NCI-H128 (cell line): ENCODE data around the gene CSPG4.
"Not testable (repeated sequence)": the region's sequence is repeated elsewhere in the genome, so short reads cannot be mapped to it uniquely, and the experiment has no call there.

Experiments used
- DNase-seq: peaks from one replicate; lab custom pipeline; 2025; ENCODE audit not compliant: unreplicated experiment; lab: John Stamatoyannopoulos, UW

Gene CSPG4

DNA sequence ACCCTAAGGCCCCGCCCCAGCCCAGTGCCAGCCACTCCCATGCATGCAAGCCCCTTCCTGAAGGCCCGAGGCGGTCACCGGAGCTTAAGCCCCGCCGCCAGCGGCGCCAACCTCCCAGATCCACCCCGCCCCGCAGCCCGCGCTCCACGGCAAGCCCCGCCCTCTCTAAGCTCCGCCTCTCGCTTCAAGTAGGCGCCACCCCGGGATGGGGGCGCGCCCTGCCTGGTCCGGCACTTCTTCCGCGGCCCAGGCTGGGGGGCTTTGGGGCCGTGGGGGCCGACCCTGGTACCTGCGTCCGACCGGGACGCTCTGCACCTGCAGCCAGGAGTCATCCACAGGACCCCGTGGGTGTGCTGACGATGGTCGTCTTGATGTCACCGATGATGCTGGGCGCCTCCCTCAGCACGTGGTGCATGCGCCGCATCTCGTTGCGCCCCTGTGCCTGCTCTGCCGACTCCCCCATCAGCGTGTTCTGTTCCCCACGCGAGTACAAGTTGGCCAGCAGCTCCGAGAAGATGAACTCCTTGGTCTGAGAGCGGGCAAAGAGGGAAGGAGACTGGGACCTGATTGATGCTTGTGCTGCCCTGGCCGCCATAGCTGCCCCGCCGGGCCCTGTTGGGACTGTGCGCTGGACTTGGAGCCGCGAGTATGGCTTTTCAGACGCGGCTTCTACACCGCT, 26.1 kb upstream of the CSPG4 start:
- peak; percentile 69 for DNase-seq

- no peak for DNase-seq
Observed at GRCh38 chr15:75738014-75738646, 25.5 kb upstream of the CSPG4 start.

GRCh38 chr15:75737116-75738013, 24.7 kb upstream of the CSPG4 start:
- not testable (repeated sequence) for DNase-seq

DNA sequence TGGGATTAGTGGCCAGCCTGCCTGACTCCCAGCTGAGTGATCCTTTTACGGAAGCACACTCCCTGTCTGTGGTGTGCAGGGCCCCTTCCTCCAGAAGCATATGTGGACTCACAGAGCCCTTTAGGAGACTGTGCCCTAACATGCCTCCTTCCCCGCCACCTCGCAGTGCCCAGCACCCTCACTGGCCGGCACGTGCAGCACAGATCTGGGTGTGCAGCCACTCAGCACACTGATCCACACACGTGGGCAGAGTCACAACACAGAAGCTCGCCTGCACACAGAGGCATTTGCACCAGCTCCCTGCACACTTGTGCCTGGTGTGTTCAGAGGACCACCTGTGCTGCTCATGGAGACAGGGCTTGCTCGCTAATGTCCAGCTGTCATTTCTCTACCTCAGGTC, 23.6 kb upstream of the CSPG4 start:
- DNase-seq = no peak

GRCh38 chr15:75734861-75735760, 22.5 kb upstream of the CSPG4 start:
- not testable (repeated sequence) for DNase-seq

DNA sequence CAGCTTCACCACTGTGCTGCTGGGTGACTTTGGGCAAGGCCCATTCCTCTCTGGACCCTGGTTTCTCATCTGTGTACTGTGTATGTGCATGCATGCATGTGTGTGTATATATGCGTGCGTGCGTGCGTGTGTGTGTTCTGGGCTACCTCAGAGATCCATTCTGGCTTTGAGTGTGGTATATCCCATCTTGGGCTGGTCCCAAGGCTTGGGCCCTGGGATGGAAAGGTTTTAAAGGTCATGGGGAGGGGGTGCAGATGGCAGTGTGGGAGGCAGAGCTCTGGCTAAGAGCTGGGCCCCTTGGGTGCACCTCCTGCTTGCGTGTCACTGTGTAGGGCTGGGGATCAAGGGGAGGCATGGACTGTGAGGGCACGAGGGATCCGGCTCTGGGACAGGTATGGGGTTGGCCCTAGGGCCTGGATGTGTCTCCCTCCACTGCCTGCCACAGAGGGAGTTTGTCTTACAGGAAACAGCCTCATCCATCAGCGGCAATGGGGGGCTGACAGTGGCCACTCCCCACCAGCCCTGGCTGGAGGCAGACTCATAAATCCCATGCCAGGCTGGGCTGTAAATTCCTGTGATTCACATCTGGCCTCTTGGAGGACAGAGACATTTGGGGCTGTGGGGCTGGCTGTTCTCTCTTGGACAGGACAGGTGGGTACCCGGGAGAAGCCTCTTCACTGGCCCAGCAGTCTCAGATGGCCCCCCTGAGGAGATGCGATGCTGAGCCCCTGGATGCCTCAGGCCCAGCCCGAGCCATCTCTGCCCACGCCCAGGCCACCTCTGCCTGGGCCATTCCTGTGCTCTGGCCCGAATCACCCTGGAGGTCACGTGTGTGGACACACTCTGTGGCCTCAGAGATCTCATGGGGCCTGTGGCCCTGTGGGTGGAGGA, 21.4 kb upstream of the CSPG4 start:
- no peak for DNase-seq

GRCh38 chr15:75732809-75733451, 20.3 kb upstream of the CSPG4 start:
- no peak for DNase-seq

DNA sequence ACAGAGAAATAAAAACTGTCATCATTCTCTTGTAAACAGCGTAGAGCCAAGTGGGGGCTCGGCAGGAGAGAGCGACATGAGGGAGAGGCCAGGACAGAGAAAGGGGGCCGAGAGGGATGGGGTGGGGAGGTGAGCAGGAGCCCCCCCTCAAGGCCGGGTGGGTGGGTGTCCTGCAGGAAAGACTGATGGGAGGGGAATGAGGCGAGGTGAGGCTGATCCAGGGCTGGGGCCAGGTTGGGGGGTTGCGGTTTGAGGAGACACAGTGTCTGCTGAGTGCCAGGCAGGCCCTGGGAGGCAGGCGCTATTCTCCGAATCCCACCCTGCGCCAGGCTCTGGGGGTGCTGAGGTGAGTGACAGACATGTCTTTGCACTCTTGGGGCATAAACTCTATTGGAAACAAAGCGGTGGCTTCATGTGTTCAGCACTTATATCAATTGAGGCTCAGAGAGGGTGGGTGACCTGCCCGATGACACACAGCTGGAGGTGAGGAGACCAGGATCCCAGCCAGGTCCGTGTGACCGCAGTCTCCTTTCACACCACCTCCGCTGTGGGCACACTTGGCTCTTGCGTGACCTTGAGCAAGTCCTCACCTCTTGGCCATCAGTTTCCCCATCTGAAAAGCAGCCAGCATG, 19.6 kb upstream of the CSPG4 start:
- no peak for DNase-seq

DNA sequence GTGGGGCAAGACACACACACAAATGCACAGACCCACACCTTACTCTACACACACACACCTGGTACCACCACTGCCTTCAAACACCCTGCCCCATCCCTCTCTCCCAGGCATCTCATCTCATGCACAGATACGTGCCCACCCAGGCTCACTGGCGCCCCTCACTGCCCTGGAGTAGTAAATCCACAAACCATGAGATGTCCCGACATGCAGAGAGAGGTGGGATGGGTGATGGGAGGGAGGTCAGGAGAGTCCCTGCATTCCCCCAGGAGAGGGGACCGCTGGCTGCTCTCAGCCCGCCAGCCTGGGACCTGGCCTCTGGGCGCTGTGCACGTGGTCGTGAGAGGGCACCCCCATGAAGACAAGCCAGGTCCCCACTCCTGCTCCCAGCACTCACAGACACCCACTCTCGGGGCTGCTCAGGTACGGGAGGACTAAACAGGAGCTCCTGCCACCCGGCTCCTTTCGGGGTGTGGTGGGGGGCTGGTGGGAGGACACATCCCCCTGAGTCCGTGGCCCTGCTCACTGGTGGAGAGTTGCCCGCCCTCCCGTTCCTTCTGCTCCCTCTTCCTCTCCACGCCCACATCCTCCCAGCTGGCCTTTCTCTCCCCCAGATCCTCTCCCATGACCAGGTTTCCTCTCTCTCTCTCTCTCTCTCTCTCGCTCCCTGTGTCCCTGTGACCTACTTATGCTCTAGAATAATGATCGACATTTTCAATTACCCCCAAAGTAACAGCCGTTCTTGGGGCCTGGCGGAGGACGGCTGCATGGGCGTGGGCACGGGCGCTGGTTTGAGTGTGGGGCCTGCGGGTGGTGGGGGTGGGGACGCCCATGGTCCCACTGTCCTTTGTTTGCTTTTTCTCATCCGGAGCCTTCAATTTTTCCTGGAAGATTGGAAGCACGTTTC, 18.9 kb upstream of the CSPG4 start:
- no peak for DNase-seq

GRCh38 chr15:75730376-75731247, 18.0 kb upstream of the CSPG4 start:
- not testable (repeated sequence) for DNase-seq

GRCh38 chr15:75729326-75730069, 16.9 kb upstream of the CSPG4 start:
- DNase-seq = no peak

DNA sequence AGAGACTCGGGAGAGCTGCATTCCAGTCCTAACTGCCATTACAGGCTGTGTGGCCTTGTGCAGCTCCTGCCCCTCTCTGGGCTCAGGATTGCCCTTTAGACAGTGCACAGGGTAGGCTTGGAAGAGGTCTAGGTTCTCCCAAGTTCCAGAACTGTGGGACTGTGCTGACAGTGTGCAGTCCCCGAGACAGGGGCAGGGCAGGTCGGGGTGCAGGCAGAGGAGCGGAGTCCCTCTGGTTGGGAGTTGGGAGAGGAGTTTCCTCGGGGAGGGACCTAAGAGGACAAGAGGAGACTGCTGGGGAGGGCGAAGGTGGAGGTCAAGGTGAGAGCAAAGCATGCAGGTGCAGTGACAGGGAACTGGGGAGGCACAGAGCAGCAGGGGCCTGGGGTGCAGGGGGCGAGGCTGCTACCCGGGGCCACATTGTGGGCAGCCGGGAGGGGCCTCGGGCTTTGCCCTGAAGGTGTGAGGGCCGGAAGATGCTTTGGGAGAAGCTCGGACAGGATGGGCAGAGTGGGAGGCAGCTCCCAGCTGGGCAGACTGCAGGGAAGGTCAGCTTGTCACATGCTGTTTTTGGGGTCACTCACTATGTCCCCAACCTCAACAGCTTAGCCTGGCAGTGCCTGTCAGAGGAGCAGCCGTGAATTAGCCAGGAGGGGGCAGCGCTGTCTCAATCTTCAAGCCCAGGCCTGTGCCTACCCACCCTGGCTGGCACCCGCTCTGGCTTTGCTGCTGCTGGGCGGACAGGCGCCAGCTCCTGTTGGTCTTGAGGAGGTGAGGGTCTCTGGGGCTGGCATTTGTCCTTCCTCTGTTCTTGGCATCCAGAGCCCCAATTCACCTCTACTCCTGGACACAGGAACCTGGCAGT, 15.4 kb upstream of the CSPG4 start:
- DNase-seq = no peak

- DNase-seq = no peak
Observed at GRCh38 chr15:75727031-75727531, 14.4 kb upstream of the CSPG4 start.

GRCh38 chr15:75725719-75726607, 13.3 kb upstream of the CSPG4 start:
- no peak for DNase-seq
